Hepatocyte (in vitro differentiated cells): ENCODE data around the gene RARA. TPM values are rescaled to one million over a fixed set of nuclear protein-coding genes. Genes with fewer than 3 reads are reported as not detected.

Source experiments
- DNase-seq: peaks from one replicate; pipeline ENCODE4 v3.0.0-alpha.2; 2016; ENCODE audit warnings: low spot score
- H2AFZ ChIP-seq: fragments of 200-600 bp; sonication (generic); 2 replicates; pipeline ENCODE4 v1.6.0; 2016; ENCODE audit warnings: antibody characterized with exemption, mild to moderate bottlenecking
- H3K27ac ChIP-seq: fragments of 200-600 bp; sonication (generic); 2 replicates; pipeline ENCODE4 v1.5.1; 2016; ENCODE audit warnings: mild to moderate bottlenecking
- H3K27me3 ChIP-seq: fragments of 200-600 bp; sonication (generic); 2 replicates; pipeline ENCODE4 v1.6.1; 2016
- H3K36me3 ChIP-seq: fragments of 200-600 bp; sonication (generic); replicated peaks from 2 replicates; pipeline ENCODE4 v1.5.1; 2016; ENCODE audit warnings: low read depth; ENCODE audit not compliant: insufficient read depth
- H3K4me1 ChIP-seq: fragments of 200-600 bp; sonication (generic); 2 replicates; pipeline ENCODE4 v1.5.1; 2016; ENCODE audit warnings: mild to moderate bottlenecking, moderate library complexity; ENCODE audit not compliant: insufficient read depth
- H3K4me2 ChIP-seq: fragments of 200-600 bp; sonication (generic); 2 replicates; pipeline ENCODE4 v1.6.0; 2016
- H3K4me3 ChIP-seq: fragments of 200-600 bp; sonication (generic); 2 replicates; pipeline ENCODE4 v1.5.1; 2016; ENCODE audit warnings: mild to moderate bottlenecking
- H3K79me2 ChIP-seq: fragments of 200-600 bp; sonication (generic); 2 replicates; pipeline ENCODE4 v1.6.0; 2017; ENCODE audit warnings: mild to moderate bottlenecking
- H3K9me2 ChIP-seq: fragments of 200-600 bp; sonication (generic); replicated peaks from 2 replicates; pipeline ENCODE4 v1.6.0; 2017; ENCODE audit warnings: mild to moderate bottlenecking; ENCODE audit not compliant: insufficient read depth
- H3K9me3 ChIP-seq: fragments of 200-600 bp; sonication (generic); 2 replicates; pipeline ENCODE4 v1.5.1; 2016; ENCODE audit warnings: low read depth, mild to moderate bottlenecking
- H4K20me1 ChIP-seq: fragments of 200-600 bp; sonication (generic); 2 replicates; pipeline ENCODE4 v1.6.0; 2016; ENCODE audit warnings: mild to moderate bottlenecking; ENCODE audit not compliant: insufficient read depth, poor library complexity, severe bottlenecking
- EZH2 ChIP-seq: fragments of 200-600 bp; sonication (generic); IDR thresholded peaks from 2 replicates; pipeline ENCODE4 v1.6.1; 2016; ENCODE audit warnings: antibody characterized with exemption, mild to moderate bottlenecking, borderline replicate concordance
- EZH2phosphoT487 ChIP-seq: fragments of 200-600 bp; sonication (generic); IDR thresholded peaks from one replicate; pipeline ENCODE4 v1.6.1; 2018; ENCODE audit warnings: antibody characterized with exemption, mild to moderate bottlenecking, low read depth, moderate library complexity; ENCODE audit not compliant: unreplicated experiment, severe bottlenecking
- WGBS: methylation state at CpG from one replicate; pipeline ENCODE4 v1.1.6; 2016; ENCODE audit warnings: low lambda C conversion rate; ENCODE audit errors: missing lambda C conversion rate; 5-methylcytosine and 5-hydroxymethylcytosine counted together
- polyA plus RNA-seq: library from polyadenylated mRNA; unstranded; fragments of >200 nt; fragmentation: Nextera tagmentation; extraction: Ambion mirVana; gene quantifications from 2 replicates; pipeline ENCODE4 v1.2.1, GENCODE V29; 2016
- total RNA-seq: library from RNA; depleted of rRNA; stranded (reverse); fragments of >200 nt; gene quantifications from 2 replicates; pipeline ENCODE4 v1.2.3, GENCODE V29; 2014
- TF ChIP-seq, protein P1 (sequence below): fragments of 200-600 bp; sonication (generic); IDR thresholded peaks from 2 replicates; pipeline ENCODE4 v1.5.1; 2016; ENCODE audit warnings: antibody characterized with exemption, mild to moderate bottlenecking; ENCODE audit not compliant: poor library complexity

The RARA gene
- total and polyA plus RNA-seq, 2 experiments from 2014 or later = 30.0 to 33.1 TPM

DNA sequence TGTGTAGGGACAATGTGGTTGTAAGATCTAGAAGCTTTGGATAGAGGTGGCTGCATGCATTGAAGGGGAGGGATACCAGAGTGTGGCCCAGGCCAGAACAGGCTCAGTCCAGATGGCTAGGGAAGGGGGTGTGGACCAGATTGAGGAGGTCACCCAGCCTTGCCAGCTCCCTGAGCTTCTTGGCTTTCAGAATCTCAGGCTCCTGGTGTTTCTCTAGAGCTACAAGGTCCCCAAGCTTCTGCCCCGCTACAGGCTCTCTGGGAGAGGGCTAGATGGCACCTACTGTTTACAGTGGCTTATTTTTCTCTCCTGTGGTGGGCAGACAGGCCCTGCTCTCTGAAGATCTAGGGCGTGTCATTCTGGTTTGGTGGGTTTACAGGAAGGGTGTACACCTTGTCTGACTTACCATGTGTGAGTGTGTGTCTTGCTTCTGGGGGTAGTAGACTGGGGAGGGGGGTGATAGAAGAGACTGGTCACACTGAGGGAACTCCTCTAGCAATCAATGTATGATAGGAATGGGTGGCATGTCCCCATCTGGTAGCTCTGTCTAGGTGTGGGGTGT is 1.1 kb downstream of the RARA start:
- H3K27ac ChIP-seq = peak overlapping the region; percentile 96

DNA sequence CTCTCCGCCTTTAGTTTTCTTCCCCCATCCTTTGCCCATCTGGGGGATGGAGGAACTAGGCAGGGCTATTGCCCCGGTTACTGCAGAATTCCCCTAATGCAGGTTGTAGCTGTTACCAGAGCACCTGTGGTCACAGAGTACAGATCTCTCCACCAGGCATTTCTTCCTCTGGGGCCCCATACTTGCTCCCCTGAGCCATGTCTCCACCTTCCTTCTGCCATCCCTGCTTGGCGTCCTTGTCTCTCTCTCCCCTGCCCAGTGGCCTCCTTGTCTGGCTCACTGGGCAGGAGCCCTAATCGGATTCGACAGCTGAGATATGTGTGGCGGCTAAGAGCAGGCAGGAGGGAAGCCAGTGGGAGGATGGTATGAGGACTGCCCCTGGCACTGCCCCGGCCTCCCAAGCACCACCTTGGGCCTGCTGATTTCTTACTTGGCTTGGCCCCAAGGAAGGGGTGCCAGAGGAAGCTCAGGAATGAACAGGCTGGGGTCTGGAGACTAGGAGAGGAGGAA is 2.0 kb downstream of the RARA start:
- peak overlapping the region; percentile 95 for H3K4me2 ChIP-seq
- whole genome bisulfite sequencing = 70% methylated on average over 7 of the region's 7 CpGs

More for the DNA sequence above, 1.1 kb downstream of the RARA start:
- Histone ChIP-seq H3K4me2 (peak overlapping the region; percentile 95), H3K79me2 (peaks cover 61% of the 10 kb centered on the region), H3K4me1 (peaks cover 81% of the 10 kb centered on the region), H2AFZ (no peak overlapping the region), H3K9me3 (no peaks in the 10 kb centered on the region), H3K9me2 (no peaks in the 10 kb centered on the region), H4K20me1 (no peaks in the 10 kb centered on the region), H3K4me3 (peak overlapping the region; percentile 89), H3K36me3 (no peaks in the 10 kb centered on the region), H3K27me3 (no peaks in the 10 kb centered on the region)
- no peak for TF ChIP-seq EZH2phosphoT487
- TF ChIP-seq EZH2 = no peak
- TF ChIP-seq, protein P1, sequence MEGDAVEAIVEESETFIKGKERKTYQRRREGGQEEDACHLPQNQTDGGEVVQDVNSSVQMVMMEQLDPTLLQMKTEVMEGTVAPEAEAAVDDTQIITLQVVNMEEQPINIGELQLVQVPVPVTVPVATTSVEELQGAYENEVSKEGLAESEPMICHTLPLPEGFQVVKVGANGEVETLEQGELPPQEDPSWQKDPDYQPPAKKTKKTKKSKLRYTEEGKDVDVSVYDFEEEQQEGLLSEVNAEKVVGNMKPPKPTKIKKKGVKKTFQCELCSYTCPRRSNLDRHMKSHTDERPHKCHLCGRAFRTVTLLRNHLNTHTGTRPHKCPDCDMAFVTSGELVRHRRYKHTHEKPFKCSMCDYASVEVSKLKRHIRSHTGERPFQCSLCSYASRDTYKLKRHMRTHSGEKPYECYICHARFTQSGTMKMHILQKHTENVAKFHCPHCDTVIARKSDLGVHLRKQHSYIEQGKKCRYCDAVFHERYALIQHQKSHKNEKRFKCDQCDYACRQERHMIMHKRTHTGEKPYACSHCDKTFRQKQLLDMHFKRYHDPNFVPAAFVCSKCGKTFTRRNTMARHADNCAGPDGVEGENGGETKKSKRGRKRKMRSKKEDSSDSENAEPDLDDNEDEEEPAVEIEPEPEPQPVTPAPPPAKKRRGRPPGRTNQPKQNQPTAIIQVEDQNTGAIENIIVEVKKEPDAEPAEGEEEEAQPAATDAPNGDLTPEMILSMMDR = no peak
- 68% methylated on average over 2 of the region's 2 CpGs for WGBS
- DNase-seq = no peak

DNA sequence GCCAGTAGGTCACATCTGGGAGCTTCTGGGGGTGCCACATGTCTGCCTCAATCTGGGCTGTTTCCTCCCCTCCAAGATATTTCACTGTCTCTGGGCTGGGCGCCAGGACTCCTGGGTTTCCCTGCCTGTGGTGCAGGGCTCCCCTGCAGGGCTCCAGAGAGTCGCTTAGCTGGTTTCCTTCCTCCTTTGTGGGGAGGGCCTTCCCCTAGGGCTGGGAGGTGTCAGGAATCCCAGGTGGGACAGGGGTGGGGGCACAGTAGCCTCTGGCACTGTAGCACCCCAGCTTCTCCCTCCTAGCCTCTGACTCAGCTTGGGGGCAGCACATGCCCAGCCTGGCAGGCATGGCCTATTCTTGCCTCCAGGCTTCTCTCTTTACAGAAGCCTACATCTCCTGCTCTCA is 2.6 kb downstream of the RARA start:
- DNase-seq = no peak
- H3K9me3 ChIP-seq = no peaks in the 10 kb centered on the region
- H3K4me1 ChIP-seq = peaks cover 86% of the 10 kb centered on the region
- TF ChIP-seq EZH2 (no peak), EZH2phosphoT487 (no peak)
- TF ChIP-seq, protein P1 = no peak
- peak overlapping the region; percentile 95 for H3K4me2 ChIP-seq
- H3K9me2 ChIP-seq = no peaks in the 10 kb centered on the region
- H3K36me3 ChIP-seq = no peaks in the 10 kb centered on the region
- H3K27me3 ChIP-seq = no peaks in the 10 kb centered on the region
- H3K27ac ChIP-seq = no peak overlapping the region
- no peak overlapping the region for H3K4me3 ChIP-seq
- H4K20me1 ChIP-seq = no peaks in the 10 kb centered on the region
- H2AFZ ChIP-seq = no peak overlapping the region
- 67% methylated on average over 2 of the region's 2 CpGs for WGBS
- peaks cover 61% of the 10 kb centered on the region for H3K79me2 ChIP-seq

More for the DNA sequence above, 2.0 kb downstream of the RARA start:
- Histone ChIP-seq H3K4me3 (no peak overlapping the region), H3K36me3 (no peaks in the 10 kb centered on the region), H3K79me2 (peaks cover 63% of the 10 kb centered on the region), H2AFZ (no peak overlapping the region), H3K27me3 (no peaks in the 10 kb centered on the region), H3K27ac (peak overlapping the region; percentile 96), H4K20me1 (no peaks in the 10 kb centered on the region), H3K9me3 (no peaks in the 10 kb centered on the region), H3K4me1 (peaks cover 87% of the 10 kb centered on the region), H3K9me2 (no peaks in the 10 kb centered on the region)
- no peak for DNase-seq
- TF ChIP-seq EZH2 (no peak), EZH2phosphoT487 (no peak)
- TF ChIP-seq, protein P1 = no peak
